Natural killer cell (primary cell): ENCODE results near the gene TAOK2. TPM values are rescaled to one million over a fixed set of nuclear protein-coding genes. Genes with fewer than 3 reads are reported as not detected.

ENCODE experiments used
- ATAC-seq, 3 donors: fragments of 150-1000 bp in 2 of 3; fragments of 200-7000 bp in 1 of 3; cut with Tn5 transposase; 1 replicate in 1 of 3; 2 replicates in 2 of 3; pipeline ENCODE4 v1.10.0; 2021; ENCODE audit warnings: mild to moderate bottlenecking in 2 of 3, moderate library complexity in 2 of 3
- DNase-seq, 2 donors: peaks; one replicate each; pipeline versions ENCODE4 v3.0.0 to v3.0.0-alpha.2; 2013 to 2021; ENCODE audit warnings: mixed read lengths in 1 of 2
- H3K27ac ChIP-seq: one replicate; pipeline ENCODE4 v1.5.1; 2013; ENCODE audit warnings: mild to moderate bottlenecking, low read length
- H3K27me3 ChIP-seq: one replicate; pipeline ENCODE4 v1.6.1; 2013; ENCODE audit warnings: low read length; ENCODE audit not compliant: control insufficient read depth, insufficient read depth
- H3K36me3 ChIP-seq: one replicate; pipeline ENCODE4 v1.6.1; 2013; ENCODE audit warnings: low read length; ENCODE audit not compliant: control insufficient read depth, insufficient read depth
- H3K4me1 ChIP-seq: one replicate; pipeline ENCODE4 v1.6.1; 2013; ENCODE audit warnings: low read length; ENCODE audit not compliant: control insufficient read depth, insufficient read depth
- H3K4me3 ChIP-seq: one replicate; pipeline ENCODE4 v1.5.1; 2013; ENCODE audit warnings: low read length
- H3K9me3 ChIP-seq: one replicate; pipeline ENCODE4 v1.6.1; 2013; ENCODE audit warnings: low read length; ENCODE audit not compliant: control insufficient read depth, insufficient read depth
- H3K27ac Mint-ChIP-seq, 2 donors: one replicate each; pipeline ENCODE4 v1.8.0; 2022; ENCODE audit warnings: mild to moderate bottlenecking in 2 of 2, mixed read lengths in 2 of 2, moderate library complexity in 1 of 2
- H3K27me3 Mint-ChIP-seq, 2 donors: one replicate each; pipeline ENCODE4 v1.8.0; 2022; ENCODE audit warnings: low read depth in 2 of 2, mixed read lengths in 2 of 2
- H3K36me3 Mint-ChIP-seq: one replicate; pipeline ENCODE4 v1.8.0; 2022; ENCODE audit warnings: mixed read lengths
- H3K4me1 Mint-ChIP-seq, 2 donors: one replicate each; pipeline ENCODE4 v1.8.0; 2022; ENCODE audit warnings: mixed read lengths in 2 of 2
- H3K4me3 Mint-ChIP-seq: one replicate; pipeline ENCODE4 v1.8.0; 2022; ENCODE audit warnings: mild to moderate bottlenecking, moderate library complexity, mixed read lengths
- H3K9me3 Mint-ChIP-seq, 2 donors: one replicate each; pipeline ENCODE4 v1.8.0; 2022; ENCODE audit warnings: mixed read lengths in 2 of 2
- WGBS: methylation state at CpG from one replicate; pipeline ENCODE4 v1.1.7; 2013; ENCODE audit warnings: missing lambda C conversion rate; ENCODE audit not compliant: insufficient coverage; 5-methylcytosine and 5-hydroxymethylcytosine counted together
- intact Hi-C: fragments of 100-400 bp; cut with micrococcal nuclease; formaldehyde crosslinking; loops from one replicate; pipeline ENCODE4 v1.14.2; 2022
- total RNA-seq, 4 donors: library from RNA; stranded (reverse); fragments of 120-200 nt in 1 of 4; gene quantifications; one replicate each; pipeline versions ENCODE4 v1.2.3 to v1.2.4, GENCODE V29; 2013 to 2022
- TF ChIP-seq, protein P1 (sequence below): fragments of 200-600 bp; IDR thresholded peaks from one replicate; pipeline ENCODE4 v1.8.0; 2022; ENCODE audit warnings: antibody characterized with exemption

The TAOK2 gene
- total RNA-seq, 3 donors from 2014 or later (not counting 1 experiment from before 2014, with no cell fraction given) = 35.3 to 42.8 (median 41.5) TPM

DNA sequence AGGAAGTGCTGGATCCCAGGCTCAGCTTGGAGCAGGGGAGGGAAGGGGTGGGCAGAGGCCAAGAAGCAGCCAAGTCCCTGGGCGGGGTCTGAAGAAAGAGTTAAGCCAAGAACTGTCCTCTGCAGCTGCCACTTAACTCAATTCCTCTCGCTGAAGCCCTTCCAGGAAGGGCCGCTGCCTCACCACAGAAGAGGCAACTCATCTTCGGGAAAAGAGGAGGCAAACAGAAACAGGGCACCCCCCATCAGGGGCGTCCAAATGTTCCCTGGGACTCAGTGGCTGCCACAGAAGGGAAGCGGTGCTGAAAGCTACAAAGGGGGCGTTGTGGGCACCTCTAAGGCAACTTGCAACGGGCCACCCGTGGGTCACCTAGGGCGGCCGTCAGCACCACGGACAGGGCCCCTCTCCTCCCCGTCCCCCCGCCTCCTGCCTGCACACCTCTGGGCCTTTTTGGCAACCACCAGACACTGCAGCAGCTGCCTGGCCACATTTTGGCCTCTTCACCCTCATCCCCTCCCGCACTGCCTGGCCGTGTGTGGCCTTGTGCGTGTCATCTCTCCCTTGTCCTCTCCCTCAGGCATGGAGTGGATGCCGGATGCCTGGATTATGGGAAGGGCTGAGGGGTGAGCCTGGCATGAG, 54.9 kb downstream of the TAOK2 start:
- no peaks in the 10 kb centered on the region for H3K9me3 ChIP-seq
- intact Hi-C loops = no loop called here
- H3K27ac ChIP-seq = no peak overlapping the region
- peak in 2 of 3 donors; percentile 39 to 62 for ATAC-seq
- Mint-ChIP-seq H3K27me3 (peaks cover 32 to 34% of the 10 kb centered on the region in 2 donors), H3K4me1 (peaks cover 0 to 22% of the 10 kb centered on the region in 2 donors), H3K36me3 (no peaks in the 10 kb centered on the region), H3K27ac (no peak overlapping the region), H3K9me3 (no peaks in the 10 kb centered on the region), H3K4me3 (no peak overlapping the region)
- 21% methylated on average over 18 of the region's 18 CpGs for WGBS
- H3K27me3 ChIP-seq = peaks cover 25% of the 10 kb centered on the region
- peak in 1 of 2 donors; percentile 44 for DNase-seq
- H3K4me1 ChIP-seq = peaks cover 17% of the 10 kb centered on the region
- H3K4me3 ChIP-seq = no peak overlapping the region
- TF ChIP-seq, protein P1, sequence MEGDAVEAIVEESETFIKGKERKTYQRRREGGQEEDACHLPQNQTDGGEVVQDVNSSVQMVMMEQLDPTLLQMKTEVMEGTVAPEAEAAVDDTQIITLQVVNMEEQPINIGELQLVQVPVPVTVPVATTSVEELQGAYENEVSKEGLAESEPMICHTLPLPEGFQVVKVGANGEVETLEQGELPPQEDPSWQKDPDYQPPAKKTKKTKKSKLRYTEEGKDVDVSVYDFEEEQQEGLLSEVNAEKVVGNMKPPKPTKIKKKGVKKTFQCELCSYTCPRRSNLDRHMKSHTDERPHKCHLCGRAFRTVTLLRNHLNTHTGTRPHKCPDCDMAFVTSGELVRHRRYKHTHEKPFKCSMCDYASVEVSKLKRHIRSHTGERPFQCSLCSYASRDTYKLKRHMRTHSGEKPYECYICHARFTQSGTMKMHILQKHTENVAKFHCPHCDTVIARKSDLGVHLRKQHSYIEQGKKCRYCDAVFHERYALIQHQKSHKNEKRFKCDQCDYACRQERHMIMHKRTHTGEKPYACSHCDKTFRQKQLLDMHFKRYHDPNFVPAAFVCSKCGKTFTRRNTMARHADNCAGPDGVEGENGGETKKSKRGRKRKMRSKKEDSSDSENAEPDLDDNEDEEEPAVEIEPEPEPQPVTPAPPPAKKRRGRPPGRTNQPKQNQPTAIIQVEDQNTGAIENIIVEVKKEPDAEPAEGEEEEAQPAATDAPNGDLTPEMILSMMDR = no peak
- no peaks in the 10 kb centered on the region for H3K36me3 ChIP-seq

DNA sequence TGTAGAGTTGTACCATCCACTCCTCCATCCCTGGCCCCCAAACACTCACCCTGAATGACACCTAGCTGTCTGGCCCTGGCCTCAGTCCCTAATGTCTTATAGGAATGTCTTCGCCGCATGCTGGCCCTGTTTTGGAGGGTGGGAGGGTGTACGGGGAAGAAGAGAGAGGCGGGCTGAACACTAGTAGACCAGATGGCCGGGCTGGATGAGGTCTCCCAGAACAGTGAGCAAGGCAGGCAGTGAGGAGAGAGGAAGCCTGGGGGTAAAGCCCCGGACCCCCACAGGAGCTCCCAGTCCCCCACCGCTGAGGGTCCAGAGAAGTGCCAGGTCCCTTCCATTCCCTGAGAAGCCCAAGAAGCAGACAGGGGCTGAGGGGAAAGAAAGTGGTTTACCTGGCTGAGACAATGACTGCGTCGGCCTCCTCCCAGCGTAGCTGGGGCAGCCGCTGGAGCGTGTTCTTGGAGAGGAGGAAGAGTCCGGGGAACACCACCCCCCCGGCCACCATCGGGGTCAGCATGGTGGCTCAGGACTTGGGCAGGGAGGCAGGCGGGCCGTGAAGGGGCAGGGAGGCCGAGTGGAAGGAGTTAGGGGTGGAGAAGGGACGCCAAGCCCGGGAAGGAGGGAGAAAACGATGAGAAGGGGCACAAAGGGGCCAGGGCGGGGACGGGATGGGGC, 56.5 kb downstream of the TAOK2 start:
- H3K4me3 Mint-ChIP-seq = no peak overlapping the region
- no peaks in the 10 kb centered on the region for H3K9me3 Mint-ChIP-seq
- peak overlapping the region in 1 of 2 donors; percentile 40 for H3K27ac Mint-ChIP-seq
- H3K27me3 Mint-ChIP-seq = peaks cover 32 to 34% of the 10 kb centered on the region in 2 donors
- no peak overlapping the region for H3K27ac ChIP-seq
- peaks cover 25% of the 10 kb centered on the region for H3K27me3 ChIP-seq
- TF ChIP-seq, protein P1 = no peak
- ATAC-seq (no peak), DNase-seq (peak in 1 of 2 donors; percentile 4)
- H3K4me1 Mint-ChIP-seq = peaks cover 0 to 22% of the 10 kb centered on the region in 2 donors
- no peak overlapping the region for H3K4me3 ChIP-seq
- peaks cover 17% of the 10 kb centered on the region for H3K4me1 ChIP-seq
- WGBS = 26% methylated on average over 23 of the region's 23 CpGs
- intact Hi-C loops = no loop called here
- no peaks in the 10 kb centered on the region for H3K36me3 Mint-ChIP-seq
- no peaks in the 10 kb centered on the region for H3K36me3 ChIP-seq
- H3K9me3 ChIP-seq = no peaks in the 10 kb centered on the region

DNA sequence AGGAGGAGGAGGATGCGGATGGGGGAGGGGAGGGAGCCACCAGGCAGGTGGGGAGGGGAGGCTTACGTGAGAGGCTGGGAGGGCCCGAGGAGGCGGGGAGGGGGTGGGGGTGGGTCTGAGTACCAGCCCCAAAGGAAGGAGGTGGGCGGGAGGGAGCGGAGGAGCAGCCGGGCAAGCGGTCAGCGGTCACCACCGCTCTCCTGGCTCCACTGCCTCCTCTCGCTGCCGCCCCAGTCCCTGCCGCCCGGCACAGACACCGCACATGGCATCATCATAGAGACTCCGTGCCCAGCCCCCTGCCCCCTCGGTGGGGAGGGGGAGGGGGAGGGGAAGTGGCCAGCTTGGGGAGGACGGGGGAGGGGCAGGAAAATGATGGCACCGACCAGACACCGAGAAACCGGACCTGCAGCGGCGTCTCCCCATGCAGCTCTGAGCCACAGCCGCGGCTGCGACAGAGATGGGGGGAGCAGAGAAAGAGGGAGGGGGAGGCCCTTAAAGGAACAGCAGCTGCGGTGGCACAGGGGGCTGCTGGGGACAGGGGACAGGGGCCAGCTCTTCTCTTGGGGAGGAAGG, 57.3 kb downstream of the TAOK2 start, which contains the start of gene TLCD3B:
Gene TLCD3B (minus strand): TSS at position 431 of the 573 bp plus-strand sequence. CDS start 744 bp downstream, outside the sequence.
- intact Hi-C loops = no loop called here
- ATAC-seq = peak in 2 of 3 donors; percentile 44 to 51
- no peaks in the 10 kb centered on the region for H3K9me3 ChIP-seq
- no peak within 1 kb of the TSS for H3K4me3 ChIP-seq
- peak in 1 of 2 donors; percentile 32 for DNase-seq
- H3K27me3 ChIP-seq = peaks cover 25% of the 10 kb centered on the region
- 3% methylated on average over 27 of the region's 27 CpGs for WGBS
- peaks cover 32 to 34% of the 10 kb centered on the region in 2 donors for H3K27me3 Mint-ChIP-seq
- peak within 1 kb of the TSS in 1 of 2 donors; percentile 40 for H3K27ac Mint-ChIP-seq
- no peak within 1 kb of the TSS for H3K27ac ChIP-seq
- peaks cover 17% of the 10 kb centered on the region for H3K4me1 ChIP-seq
- H3K9me3 Mint-ChIP-seq = no peaks in the 10 kb centered on the region
- H3K4me3 Mint-ChIP-seq = peak within 1 kb of the TSS; percentile 50
- TF ChIP-seq, protein P1 = no peak
- H3K36me3 ChIP-seq = no peaks in the 10 kb centered on the region
- H3K36me3 Mint-ChIP-seq = no peaks in the 10 kb centered on the region
- peaks cover 0 to 22% of the 10 kb centered on the region in 2 donors for H3K4me1 Mint-ChIP-seq
